Right lobe of liver (tissue), 6 donors: ENCODE results near the gene CLEC16A. TPM values are rescaled to one million over a fixed set of nuclear protein-coding genes. Genes with fewer than 3 reads are reported as not detected.

Source experiments
- ATAC-seq, 4 donors: fragments of 200-7000 bp; cut with Tn5 transposase; one replicate each; pipeline ENCODE4 v1.9.1; 2020; ENCODE audit warnings: mild to moderate bottlenecking in 4 of 4, moderate library complexity in 4 of 4
- DNase-seq, 3 donors: peaks; one replicate each; pipeline ENCODE4 v3.0.0-alpha.2; 2020
- H3K27ac ChIP-seq, 3 donors: fragments of 200-600 bp; one replicate each; pipeline ENCODE4 v1.8.0; 2022
- H3K27me3 ChIP-seq, 2 donors: fragments of 200-600 bp; one replicate each; pipeline ENCODE4 v1.8.0; 2022
- H3K36me3 ChIP-seq, 4 donors: fragments of 200-600 bp; sonication (generic) in 1 of 4; one replicate each; pipeline versions ENCODE4 v1.5.1 to v1.8.0; 2017 to 2022; ENCODE audit warnings: control low read depth in 1 of 4
- H3K4me1 ChIP-seq, 4 donors: fragments of 200-600 bp; sonication (generic) in 1 of 4; one replicate each; pipeline versions ENCODE4 v1.5.1 to v1.8.0; 2017 to 2022; ENCODE audit warnings: control low read depth in 1 of 4
- H3K4me3 ChIP-seq, 3 donors: fragments of 200-600 bp; one replicate each; pipeline ENCODE4 v1.8.0; 2022
- H3K9me3 ChIP-seq, 4 donors: fragments of 200-600 bp; sonication (generic) in 1 of 4; one replicate each; pipeline versions ENCODE4 v1.5.1 to v1.8.0; 2017 to 2022; ENCODE audit warnings: control low read depth in 1 of 4
- POLR2A ChIP-seq: fragments of 450-650 bp; IDR thresholded peaks from one replicate; pipeline ENCODE4 v1.6.1; 2017; ENCODE audit warnings: antibody characterized with exemption, mild to moderate bottlenecking
- WGBS: methylation state at CpG from one replicate; pipeline ENCODE4 v1.1.6; 2018; ENCODE audit warnings: low coverage, low lambda C conversion rate; ENCODE audit not compliant: insufficient coverage; ENCODE audit errors: missing lambda C conversion rate; 5-methylcytosine and 5-hydroxymethylcytosine counted together
- intact Hi-C, 2 donors: fragments of 100-400 bp; cut with DNase I; formaldehyde crosslinking; loops; one replicate each; pipeline versions ENCODE4 v1.11.2 to v1.14.1; 2022
- total RNA-seq, 6 experiments: library from RNA; depleted of rRNA in 2 of 6; stranded (reverse); fragments of >200 nt in 2 of 6; fragmentation: NEBNext Ultra II Directional in 3 of 6; extraction: Animal tissue kit (Norgen Biotek cat#: 25700) in 3 of 6; gene quantifications; one replicate each; pipeline versions ENCODE4 v1.1.0 to v1.2.4, GENCODE V29; 2016 to 2023
- TF ChIP-seq, protein P1 (sequence below), 4 donors: fragments of 200-600 bp in 3 of 4; fragments of 450-650 bp in 1 of 4; IDR thresholded peaks; one replicate each; pipeline versions ENCODE4 v1.5.1 to v1.8.0; 2016 to 2022; ENCODE audit warnings: antibody characterized with exemption in 4 of 4, mild to moderate bottlenecking in 2 of 4
- donor health status: DM: no; HTN: yes; CAD: no.
- donor health status: DM: no; HTN: no; CAD: no.
- donor health status: DM: no; HTN: no; CAD: no.
- donor health status: DM: no; HTN: yes; CAD: no.
- donor health status: DM: no; HTN: yes; CAD: no.

CLEC16A gene
- total RNA-seq, 6 experiments from 2014 or later: 15.2 to 25.9 (median 19.8) TPM

DNA sequence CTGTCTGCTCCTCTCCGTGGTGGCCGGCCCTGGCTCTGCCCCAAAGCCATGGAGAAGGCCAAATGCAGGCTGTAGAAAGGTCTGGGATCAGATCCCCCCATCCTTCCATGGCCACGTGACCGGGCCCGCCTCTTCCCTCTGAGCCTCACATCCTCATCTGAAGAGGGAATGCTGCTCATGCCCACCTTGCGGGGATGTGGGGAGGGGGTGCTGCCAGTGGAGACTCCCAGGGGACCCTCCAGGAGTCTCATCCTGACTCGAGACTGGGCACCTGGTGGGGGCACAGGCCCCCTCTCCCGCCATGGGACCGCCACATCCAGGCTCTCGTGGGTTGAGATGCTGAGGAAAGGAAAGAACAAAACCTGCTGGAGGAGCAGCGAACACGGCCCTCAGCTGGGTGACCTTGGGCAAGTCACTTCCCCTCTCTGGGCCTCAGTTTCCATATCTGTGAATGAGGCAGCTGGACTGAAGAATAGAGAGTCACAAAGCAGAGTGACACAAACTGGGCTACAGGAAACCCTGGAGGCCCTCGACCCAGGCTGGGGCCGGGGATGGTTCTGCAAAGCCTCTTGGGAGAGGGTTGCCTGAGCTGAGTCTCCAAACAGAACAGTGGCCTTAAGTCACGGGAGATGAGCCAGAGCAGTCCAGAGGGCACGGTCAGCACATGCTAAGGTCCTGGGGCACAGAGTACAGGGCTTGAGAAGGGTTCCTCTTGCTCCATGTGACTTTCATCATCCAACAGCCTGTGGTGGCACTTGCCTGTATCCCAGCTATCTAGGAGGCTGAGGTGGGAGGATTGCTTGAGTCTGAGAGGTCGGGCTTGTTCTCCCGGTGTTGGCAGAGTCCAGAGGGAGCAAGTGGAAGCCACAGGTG lies 281.5 kb downstream of the CLEC16A start:
- H3K27ac ChIP-seq: no peak overlapping the region
- DNase-seq (no peak), ATAC-seq (no peak)
- no peaks in the 10 kb centered on the region for H3K9me3 ChIP-seq
- H3K4me3 ChIP-seq: no peak overlapping the region
- TF ChIP-seq, protein P1, sequence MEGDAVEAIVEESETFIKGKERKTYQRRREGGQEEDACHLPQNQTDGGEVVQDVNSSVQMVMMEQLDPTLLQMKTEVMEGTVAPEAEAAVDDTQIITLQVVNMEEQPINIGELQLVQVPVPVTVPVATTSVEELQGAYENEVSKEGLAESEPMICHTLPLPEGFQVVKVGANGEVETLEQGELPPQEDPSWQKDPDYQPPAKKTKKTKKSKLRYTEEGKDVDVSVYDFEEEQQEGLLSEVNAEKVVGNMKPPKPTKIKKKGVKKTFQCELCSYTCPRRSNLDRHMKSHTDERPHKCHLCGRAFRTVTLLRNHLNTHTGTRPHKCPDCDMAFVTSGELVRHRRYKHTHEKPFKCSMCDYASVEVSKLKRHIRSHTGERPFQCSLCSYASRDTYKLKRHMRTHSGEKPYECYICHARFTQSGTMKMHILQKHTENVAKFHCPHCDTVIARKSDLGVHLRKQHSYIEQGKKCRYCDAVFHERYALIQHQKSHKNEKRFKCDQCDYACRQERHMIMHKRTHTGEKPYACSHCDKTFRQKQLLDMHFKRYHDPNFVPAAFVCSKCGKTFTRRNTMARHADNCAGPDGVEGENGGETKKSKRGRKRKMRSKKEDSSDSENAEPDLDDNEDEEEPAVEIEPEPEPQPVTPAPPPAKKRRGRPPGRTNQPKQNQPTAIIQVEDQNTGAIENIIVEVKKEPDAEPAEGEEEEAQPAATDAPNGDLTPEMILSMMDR (IDR thresholded peaks at IDR 0.05): no peak
- TF ChIP-seq POLR2A: no peak
- no peaks in the 10 kb centered on the region for H3K36me3 ChIP-seq
- H3K27me3 ChIP-seq: no peaks in the 10 kb centered on the region
- WGBS: 49% methylated on average over 5 of the region's 18 CpGs
- peaks cover 0 to 10% (median 0%) of the 10 kb centered on the region in 4 donors for H3K4me1 ChIP-seq
- intact Hi-C loops: no loop called here

DNA sequence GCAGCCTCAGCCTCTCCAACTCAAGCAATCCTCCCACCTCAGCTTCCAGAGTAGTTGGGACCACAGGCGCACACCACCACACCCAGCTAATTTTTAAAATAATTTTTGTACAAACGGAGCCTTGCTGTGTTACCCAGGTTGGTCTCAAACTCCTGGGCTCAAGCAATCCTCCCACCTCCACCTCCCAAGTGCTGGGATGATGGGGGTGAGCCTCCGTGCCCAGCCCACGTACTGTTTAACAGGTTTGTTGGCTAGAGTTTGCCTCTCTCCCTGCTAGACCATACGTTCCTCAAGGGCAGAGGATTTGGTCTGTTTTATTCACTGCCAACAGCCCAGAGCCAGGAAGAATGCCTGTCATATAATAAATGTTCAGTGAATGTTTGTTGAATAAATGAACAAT lies 285.1 kb downstream of the CLEC16A start:
- TF ChIP-seq POLR2A: no peak
- TF ChIP-seq, protein P1 (IDR thresholded peaks at IDR 0.05): no peak
- 80% methylated on average over 2 of the region's 5 CpGs for WGBS
- intact Hi-C loops: no loop called here
- Histone ChIP-seq H3K4me1 (peaks cover 0 to 10% (median 2%) of the 10 kb centered on the region in 4 donors), H3K27me3 (no peaks in the 10 kb centered on the region), H3K36me3 (no peaks in the 10 kb centered on the region), H3K9me3 (no peaks in the 10 kb centered on the region), H3K4me3 (no peak overlapping the region), H3K27ac (no peak overlapping the region)
- no peak for ATAC-seq
- DNase-seq: no peak

DNA sequence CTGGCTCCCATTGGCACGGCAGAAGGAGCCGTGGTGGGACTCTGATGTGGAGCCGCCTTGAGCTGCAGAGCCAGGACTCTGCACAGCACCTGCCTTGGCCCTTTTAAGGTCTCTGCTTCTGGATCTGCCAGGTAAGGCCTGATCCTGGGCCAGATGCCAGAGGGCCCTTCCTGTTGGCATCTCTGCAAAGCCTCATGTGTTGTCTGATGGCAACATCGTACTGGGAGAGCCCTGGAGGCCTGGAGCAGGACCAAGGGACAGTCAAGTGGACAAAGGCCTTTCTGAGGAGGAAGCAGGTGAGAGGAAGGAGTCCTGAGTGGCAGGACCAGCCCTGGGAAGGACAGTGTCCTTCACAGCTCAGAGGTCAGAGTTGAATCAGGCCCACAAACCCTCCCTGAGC lies 285.5 kb downstream of the CLEC16A start:
- Histone ChIP-seq H3K27me3 (no peaks in the 10 kb centered on the region), H3K4me1 (peaks cover 0 to 10% (median 2%) of the 10 kb centered on the region in 4 donors), H3K36me3 (no peaks in the 10 kb centered on the region), H3K9me3 (no peaks in the 10 kb centered on the region), H3K4me3 (no peak overlapping the region), H3K27ac (no peak overlapping the region)
- DNase-seq (peak; percentile 87 to 89 (median 89)), ATAC-seq (peak; percentile 54 to 86 (median 82))
- WGBS: no CpG with 5 or more reads among the region's 4 CpGs
- TF ChIP-seq POLR2A: no peak
- TF ChIP-seq, protein P1 (IDR thresholded peaks at IDR 0.05): no peak
- intact Hi-C loops: no loop called here

DNA sequence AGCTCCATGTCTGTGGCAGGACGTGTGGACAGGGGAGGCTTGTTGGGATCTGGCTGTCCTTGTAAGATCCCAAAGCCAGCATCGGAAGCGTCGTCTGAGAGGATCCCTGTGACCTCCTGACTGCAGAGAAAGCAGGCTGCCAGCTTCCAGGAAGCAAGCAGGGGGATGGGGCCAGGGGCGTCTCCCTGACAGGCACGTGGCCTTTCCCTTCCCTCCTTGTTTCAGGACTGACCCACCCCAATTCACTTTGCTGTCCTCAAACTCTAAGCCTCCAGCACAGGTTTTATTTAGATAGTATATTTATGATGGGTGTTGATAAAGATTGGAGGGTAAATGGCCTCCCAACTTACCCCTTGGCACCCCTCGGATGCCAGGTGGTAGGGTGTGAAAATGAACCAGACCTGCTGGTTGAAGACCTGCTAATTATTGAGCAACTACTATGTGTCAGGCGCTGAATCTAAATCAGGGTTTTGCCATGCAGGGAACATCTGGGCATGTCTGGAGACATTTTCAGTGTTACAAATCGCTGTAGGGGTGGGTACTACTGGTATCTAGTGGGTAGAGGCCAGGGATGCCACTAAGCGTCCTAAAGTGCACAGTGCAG lies 287.1 kb downstream of the CLEC16A start:
- H3K27me3 ChIP-seq: no peaks in the 10 kb centered on the region
- 65% methylated on average over 7 of the region's 10 CpGs for WGBS
- H3K4me3 ChIP-seq: no peak overlapping the region
- DNase-seq: no peak
- no peaks in the 10 kb centered on the region for H3K36me3 ChIP-seq
- peak in 1 of 4 donors; percentile 29 for ATAC-seq
- H3K4me1 ChIP-seq: peaks cover 0 to 20% (median 4%) of the 10 kb centered on the region in 4 donors
- intact Hi-C loops: no loop called here
- TF ChIP-seq POLR2A: no peak
- TF ChIP-seq, protein P1 (IDR thresholded peaks at IDR 0.05): no peak
- no peak overlapping the region for H3K27ac ChIP-seq
- H3K9me3 ChIP-seq: no peaks in the 10 kb centered on the region

Other genes with a start within 250 kb of the CLEC16A start
- gene TEKT5, start 249.6 kb upstream of the CLEC16A start, total RNA-seq: 1 to 10 TPM in 1 of 6 experiments, under 1 TPM in 3, not detected in 2; 0.20 to 1.3 (median 0.69) TPM
- gene NUBP1, start 200.7 kb upstream of the CLEC16A start, total RNA-seq: 10 to 100 TPM; 14.0 to 27.4 (median 20.9) TPM
- under 1 TPM in 5 of 6 experiments, not detected in 1; 0.06 to 0.22 (median 0.13) TPM for gene TVP23A, start 125.8 kb upstream of the CLEC16A start, total RNA-seq
- gene CIITA, start 67.4 kb upstream of the CLEC16A start, total RNA-seq: 1 to 10 TPM in 5 of 6 experiments, under 1 TPM in 1; 0.95 to 6.4 (median 3.3) TPM
- gene DEXI, start 2.1 kb upstream of the CLEC16A start, total RNA-seq: 10 to 100 TPM; 35.8 to 93.8 (median 54.1) TPM